Measurements from ENCODE around the gene THSD7A. TPM values are rescaled to one million over a fixed set of nuclear protein-coding genes. Genes with fewer than 3 reads are reported as not detected.
A peak's percentile ranks its signal among the peaks of the same experiment; 100 is the strongest.
"Not testable (repeated sequence)": the region's sequence is repeated elsewhere in the genome, so short reads cannot be mapped to it uniquely, and the experiment has no call there.

Gene THSD7A
- total RNA-seq, 1 donor: 0.43 TPM

- TF ChIP-seq CTCF (IDR thresholded peaks at IDR 0.05; ENCODE audit: insufficient read depth, low read depth, low read length): no peak
- H3K4me3 ChIP-seq (ENCODE audit: low read depth, low read length): no peak overlapping the region
- DNase-seq (ENCODE audit: low read depth): peak; percentile 51
Observed at GRCh38 chr7:11538751-11539299, 293.2 kb downstream of the THSD7A start.

GRCh38 chr7:11533229-11533820 lies 298.7 kb downstream of the THSD7A start:
- DNase-seq (ENCODE audit: low read depth): peak; percentile 66
- no peak overlapping the region for H3K4me3 ChIP-seq (ENCODE audit: low read depth, low read length)
- no peak for TF ChIP-seq CTCF (IDR thresholded peaks at IDR 0.05; ENCODE audit: insufficient read depth, low read depth, low read length)

DNA sequence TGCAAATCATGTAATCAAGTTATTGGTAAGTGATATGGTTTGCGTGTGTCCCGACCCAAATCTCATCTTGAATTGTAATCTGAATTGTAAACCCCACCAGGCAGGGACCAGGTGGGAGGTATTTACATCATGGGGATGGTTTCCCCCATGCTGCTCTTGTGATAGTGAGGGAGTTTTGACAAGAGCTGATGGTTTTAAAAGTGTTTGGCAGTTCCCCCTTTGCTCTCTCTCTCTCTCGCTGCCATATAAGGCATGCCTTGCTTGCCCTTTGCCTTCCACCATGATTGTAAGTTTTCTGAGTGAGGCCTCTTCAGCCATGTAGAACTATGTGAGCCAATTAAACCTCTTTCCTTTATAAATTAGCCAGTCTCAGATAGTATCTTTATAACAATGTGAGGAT lies 302.6 kb downstream of the THSD7A start:
- TF ChIP-seq CTCF (IDR thresholded peaks at IDR 0.05; ENCODE audit: insufficient read depth, low read depth, low read length): no peak
- no peak overlapping the region for H3K4me3 ChIP-seq (ENCODE audit: low read depth, low read length)
- no peak for DNase-seq (ENCODE audit: low read depth)

- no peak for TF ChIP-seq CTCF (IDR thresholded peaks at IDR 0.05; ENCODE audit: insufficient read depth, low read depth, low read length)
- no peak for DNase-seq (ENCODE audit: low read depth)
Observed at GRCh38 chr7:11527707-11528106, 304.3 kb downstream of the THSD7A start.

DNA sequence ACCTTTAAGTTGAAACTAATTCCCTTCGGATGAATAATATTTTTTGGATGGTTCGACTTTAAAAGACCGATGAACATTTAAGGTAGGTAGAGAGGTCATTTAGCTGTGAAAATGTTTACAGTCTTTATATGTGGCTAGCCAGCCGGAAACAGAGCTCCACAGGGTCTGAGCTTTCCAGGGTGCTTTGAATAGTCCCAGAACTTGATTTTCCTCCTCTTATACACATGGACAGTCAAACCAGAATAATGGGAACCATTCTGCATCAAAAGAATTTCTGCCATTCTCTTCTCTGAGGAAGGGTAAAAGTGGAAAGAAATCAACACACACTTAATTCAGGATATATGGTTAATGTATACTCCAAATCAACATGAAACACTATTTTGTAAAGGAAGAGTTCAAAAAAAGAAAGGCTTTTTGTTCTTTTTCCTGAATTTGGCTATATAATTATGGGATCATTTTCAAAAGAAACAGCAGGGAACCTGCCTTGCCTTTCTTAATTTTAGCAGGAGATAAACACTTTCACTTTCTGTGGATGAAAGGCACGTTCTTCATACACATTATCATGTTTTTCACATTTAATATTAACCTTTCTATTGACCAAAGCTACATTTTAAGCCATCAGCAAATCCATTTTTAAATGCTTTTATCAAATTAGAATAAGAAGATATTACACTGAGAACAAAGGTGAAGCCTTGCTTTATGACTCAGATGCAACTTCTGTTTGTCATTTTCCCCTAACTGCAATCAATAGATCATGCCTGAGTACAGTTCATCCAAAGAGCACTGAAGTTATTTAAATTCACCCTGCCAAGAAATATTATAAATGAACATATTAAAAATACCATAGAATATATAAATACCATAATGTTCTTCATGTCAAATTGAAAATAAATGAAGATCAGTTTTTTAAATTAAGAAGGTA lies 307.3 kb downstream of the THSD7A start:
- no peak for DNase-seq (ENCODE audit: low read depth)

More at GRCh38 chr7:11527707-11528106, 304.3 kb downstream of the THSD7A start:
- H3K4me3 ChIP-seq (ENCODE audit: low read depth, low read length): no peak overlapping the region

DNA sequence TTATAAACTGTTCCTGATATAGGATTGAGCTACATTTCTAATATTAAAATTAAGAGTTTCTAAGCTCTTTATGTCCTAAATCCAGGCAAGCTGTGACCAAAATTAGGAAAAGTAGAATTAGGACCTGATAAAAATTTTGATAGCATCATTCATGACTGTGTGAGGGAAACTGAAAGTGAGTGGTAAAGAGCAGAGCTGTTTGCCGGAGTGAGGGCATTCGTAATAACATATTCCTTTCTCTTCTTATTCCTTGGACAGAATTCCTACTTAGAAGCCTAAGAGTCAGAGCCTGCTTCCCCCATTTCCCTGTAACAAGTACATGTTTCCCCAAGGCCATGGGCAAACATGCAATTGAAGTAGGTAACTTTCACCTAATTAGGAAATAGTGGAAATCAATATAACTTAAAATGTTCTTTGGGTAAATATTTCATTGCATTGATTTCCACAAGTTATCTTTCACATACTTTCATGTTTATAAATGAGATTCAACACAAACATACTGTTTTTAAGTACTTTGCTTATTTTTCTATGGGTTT lies 310.0 kb downstream of the THSD7A start:
- DNase-seq (ENCODE audit: low read depth): not testable (repeated sequence)

More for the DNA sequence above, 307.3 kb downstream of the THSD7A start:
- H3K4me3 ChIP-seq (ENCODE audit: low read depth, low read length): no peak overlapping the region
- no peak for TF ChIP-seq CTCF (IDR thresholded peaks at IDR 0.05; ENCODE audit: insufficient read depth, low read depth, low read length)

GRCh38 chr7:11517853-11518252 lies 314.1 kb downstream of the THSD7A start:
- no peak overlapping the region for H3K4me3 ChIP-seq (ENCODE audit: low read depth, low read length)
- DNase-seq (ENCODE audit: low read depth): no peak
- no peak for TF ChIP-seq CTCF (IDR thresholded peaks at IDR 0.05; ENCODE audit: insufficient read depth, low read depth, low read length)

More for the DNA sequence above, 310.0 kb downstream of the THSD7A start:
- H3K4me3 ChIP-seq (ENCODE audit: low read depth, low read length): not testable (repeated sequence)

Measured in fibroblast of villous mesenchyme (primary cell).